Nephron (organoid): Measurements from ENCODE around the gene ASRGL1.
"Not testable (repeated sequence)": the region's sequence is repeated elsewhere in the genome, so short reads cannot be mapped to it uniquely, and the experiment has no call there.

Source experiments
- H3K27ac Mint-ChIP-seq, 3 experiments: 2 replicates each; pipeline ENCODE4 v1.8.0; 2020; ENCODE audit warnings: mixed read lengths in 3 of 3, mild to moderate bottlenecking in 2 of 3, moderate library complexity in 1 of 3
- H3K27me3 Mint-ChIP-seq: 2 replicates; pipeline ENCODE4 v1.8.0; 2021; ENCODE audit warnings: low read depth, mild to moderate bottlenecking, moderate library complexity, mixed read lengths
- H3K36me3 Mint-ChIP-seq: 2 replicates; pipeline ENCODE4 v1.8.0; 2020; ENCODE audit warnings: low read depth, mixed read lengths
- H3K4me1 Mint-ChIP-seq: 2 replicates; pipeline ENCODE4 v1.8.0; 2020; ENCODE audit warnings: mixed read lengths
- H3K4me3 Mint-ChIP-seq, 3 experiments: 2 replicates each; pipeline ENCODE4 v1.8.0; 2020; ENCODE audit warnings: mild to moderate bottlenecking in 3 of 3, mixed read lengths in 3 of 3, moderate library complexity in 2 of 3
- H3K9me3 Mint-ChIP-seq: 2 replicates; pipeline ENCODE4 v1.8.0; 2020; ENCODE audit warnings: mixed read lengths
- CTCF ChIP-seq, 3 experiments: fragments of 200-600 bp; sonication (generic); IDR thresholded peaks; one replicate each; pipeline ENCODE4 v1.5.0; 2021; ENCODE audit warnings: antibody characterized with exemption in 3 of 3; ENCODE audit not compliant: unreplicated experiment in 3 of 3

ASRGL1 gene

GRCh38 chr11:62333768-62334167, 3.5 kb upstream of the ASRGL1 start:
- Mint-ChIP-seq H3K36me3 (no peaks in the 10 kb centered on the region), H3K4me3 (no peak overlapping the region), H3K27ac (no peak overlapping the region), H3K4me1 (peaks cover 8% of the 10 kb centered on the region), H3K9me3 (no peaks in the 10 kb centered on the region), H3K27me3 (peaks cover 78% of the 10 kb centered on the region)
- no peak for TF ChIP-seq CTCF (IDR thresholded peaks at IDR 0.05; ENCODE audit: unreplicated experiment in 3 of 3)

- not testable (repeated sequence) for H3K9me3 Mint-ChIP-seq, H3K36me3 Mint-ChIP-seq
- Mint-ChIP-seq H3K4me1 (peaks cover 13% of the 10 kb centered on the region), H3K27ac (peak overlapping the region in 2 of 3 experiments; percentile 29 to 62), H3K27me3 (peaks cover 68% of the 10 kb centered on the region), H3K4me3 (peak overlapping the region; percentile 89 to 90 (median 90))
Measured at GRCh38 chr11:62336949-62337302, 322 bp upstream of the ASRGL1 start.

GRCh38 chr11:62338218-62338617, 970 bp downstream of the ASRGL1 start:
- peak overlapping the region in 1 of 3 experiments; percentile 18 for H3K27ac Mint-ChIP-seq
- H3K9me3 Mint-ChIP-seq = no peaks in the 10 kb centered on the region
- H3K36me3 Mint-ChIP-seq = no peaks in the 10 kb centered on the region
- TF ChIP-seq CTCF (IDR thresholded peaks at IDR 0.05; ENCODE audit: unreplicated experiment in 3 of 3) = no peak
- peaks cover 13% of the 10 kb centered on the region for H3K4me1 Mint-ChIP-seq
- peak overlapping the region; percentile 89 to 90 (median 90) for H3K4me3 Mint-ChIP-seq
- peaks cover 55% of the 10 kb centered on the region for H3K27me3 Mint-ChIP-seq

- H3K9me3 Mint-ChIP-seq = no peaks in the 10 kb centered on the region
- H3K36me3 Mint-ChIP-seq = no peaks in the 10 kb centered on the region
- peaks cover 13% of the 10 kb centered on the region for H3K4me1 Mint-ChIP-seq
- peaks cover 38% of the 10 kb centered on the region for H3K27me3 Mint-ChIP-seq
- peak overlapping the region; percentile 39 to 65 (median 53) for H3K4me3 Mint-ChIP-seq
- peak; percentile 51 to 66 (median 51) for TF ChIP-seq CTCF (IDR thresholded peaks at IDR 0.05; ENCODE audit: unreplicated experiment in 3 of 3)
- H3K27ac Mint-ChIP-seq = peak overlapping the region in 1 of 3 experiments; percentile 9
Measured at GRCh38 chr11:62340269-62340901, 3.1 kb downstream of the ASRGL1 start.

- Mint-ChIP-seq H3K4me3 (no peak overlapping the region), H3K27me3 (peaks cover 26% of the 10 kb centered on the region), H3K27ac (no peak overlapping the region), H3K9me3 (no peaks in the 10 kb centered on the region), H3K36me3 (no peaks in the 10 kb centered on the region), H3K4me1 (peaks cover 13% of the 10 kb centered on the region)
- no peak for TF ChIP-seq CTCF (IDR thresholded peaks at IDR 0.05; ENCODE audit: unreplicated experiment in 3 of 3)
Measured at GRCh38 chr11:62341588-62341987, 4.3 kb downstream of the ASRGL1 start.

- H3K36me3 Mint-ChIP-seq, H3K9me3 Mint-ChIP-seq, H3K27ac Mint-ChIP-seq, H3K27me3 Mint-ChIP-seq, H3K4me1 Mint-ChIP-seq, H3K4me3 Mint-ChIP-seq: not testable (repeated sequence)
Measured at GRCh38 chr11:62343646-62344190, 6.5 kb downstream of the ASRGL1 start.

GRCh38 chr11:62344210-62344609, 7.0 kb downstream of the ASRGL1 start:
- no peaks in the 10 kb centered on the region for H3K36me3 Mint-ChIP-seq
- H3K4me1 Mint-ChIP-seq = peaks cover 5% of the 10 kb centered on the region
- no peak overlapping the region for H3K4me3 Mint-ChIP-seq
- H3K27me3 Mint-ChIP-seq = peaks cover 6% of the 10 kb centered on the region
- no peak for TF ChIP-seq CTCF (IDR thresholded peaks at IDR 0.05; ENCODE audit: unreplicated experiment in 3 of 3)
- no peak overlapping the region for H3K27ac Mint-ChIP-seq
- no peaks in the 10 kb centered on the region for H3K9me3 Mint-ChIP-seq
